ENCODE measurements around the gene HFE. TPM values are rescaled to one million over a fixed set of nuclear protein-coding genes. Genes with fewer than 3 reads are reported as not detected.

Gene HFE
- total RNA-seq, 2 experiments from 2014 or later, result 0.19 to 0.89 TPM

Other genes with a start within 250 kb of the HFE start
- gene SLC17A3, start 213.2 kb upstream of the HFE start, total RNA-seq, result not detected
- not detected for gene SLC17A2, start 156.7 kb upstream of the HFE start, total RNA-seq
- gene TRIM38, start 124.6 kb upstream of the HFE start, total RNA-seq, result 1 to 10 TPM; 8.6 TPM